Fibroblast of skin of right biceps (primary cell): ENCODE results near the gene LRP8.

Source experiments
- DNase-seq: peaks from one replicate; pipeline ENCODE4 v3.0.0-alpha.2; 2013

Gene LRP8

DNA sequence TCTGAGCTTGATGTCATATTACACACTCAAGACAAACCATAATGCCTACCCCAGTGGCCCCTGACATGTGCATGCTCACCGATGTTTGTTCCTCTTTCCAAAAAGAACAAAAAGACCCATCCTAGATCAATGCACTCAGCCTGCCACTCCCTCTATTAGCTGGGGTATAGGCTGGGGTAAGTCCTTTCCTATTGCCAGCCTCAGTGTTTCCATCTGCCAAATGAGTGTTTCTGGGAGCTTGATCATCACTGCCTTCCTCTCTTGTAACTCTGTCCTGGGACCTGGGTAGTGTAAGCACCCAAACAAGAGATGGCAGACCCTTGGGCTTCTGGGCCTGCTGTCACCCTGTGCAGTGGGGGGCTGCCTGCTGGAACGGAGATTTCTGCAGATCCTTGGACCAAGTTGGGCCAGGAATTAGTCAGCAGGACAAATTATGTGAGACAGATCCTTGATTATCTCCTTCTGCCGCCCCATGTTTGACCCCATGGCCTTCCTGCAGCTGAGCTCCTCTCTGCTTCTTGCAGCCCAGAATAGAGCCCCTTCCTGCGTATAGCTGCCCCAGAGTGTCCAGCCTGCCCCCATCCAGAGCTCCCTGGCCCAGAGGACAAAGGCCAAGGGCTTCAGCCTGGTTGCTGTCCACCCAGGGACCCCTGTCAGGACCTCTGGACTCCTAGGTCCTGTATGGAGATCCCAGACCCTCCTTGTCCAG is 31.5 kb upstream of the LRP8 start:
- no peak for DNase-seq

- DNase-seq: no peak
These were observed 28.8 kb upstream of the LRP8 start for GRCh38 chr1:53356637-53357036.

DNA sequence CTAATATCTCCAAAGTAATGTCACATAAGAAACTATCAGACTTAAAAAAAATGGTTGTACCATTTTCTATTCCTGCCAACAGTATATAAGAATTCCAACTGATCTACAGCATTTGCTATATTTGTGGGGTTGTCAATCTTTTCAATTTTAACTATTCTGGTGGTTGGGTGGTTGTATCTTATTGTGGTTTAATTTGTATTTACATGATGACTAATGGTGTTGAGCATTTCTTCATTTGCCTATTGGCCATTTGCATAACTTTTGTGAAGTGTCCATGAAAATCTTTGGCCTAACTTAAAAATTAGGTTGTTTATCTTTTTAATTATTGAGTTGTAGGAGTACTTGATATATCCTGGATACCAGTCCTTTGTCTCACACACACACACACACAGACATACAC is 26.2 kb upstream of the LRP8 start:
- DNase-seq: no peak

DNA sequence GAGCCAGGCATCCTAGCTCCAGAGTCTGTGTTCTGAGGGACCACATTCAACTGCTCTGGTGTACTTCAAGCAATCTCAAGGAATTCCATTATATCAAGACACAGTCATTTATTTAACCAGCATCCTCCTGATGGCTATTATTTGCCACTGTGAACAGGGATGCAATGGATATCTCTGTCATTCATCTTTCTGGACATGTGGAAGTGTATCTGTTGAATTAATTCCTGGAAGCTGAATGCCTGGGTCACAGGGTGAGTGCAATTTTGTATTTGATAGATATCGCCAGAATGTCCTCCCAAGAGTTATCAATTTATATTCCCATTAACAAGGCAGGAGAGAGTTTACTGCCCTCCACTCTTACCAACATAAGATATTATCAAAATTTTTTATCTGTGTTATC is 24.7 kb upstream of the LRP8 start:
- no peak for DNase-seq

GRCh38 chr1:53350853-53351767 is 23.2 kb upstream of the LRP8 start:
- DNase-seq: no peak

DNA sequence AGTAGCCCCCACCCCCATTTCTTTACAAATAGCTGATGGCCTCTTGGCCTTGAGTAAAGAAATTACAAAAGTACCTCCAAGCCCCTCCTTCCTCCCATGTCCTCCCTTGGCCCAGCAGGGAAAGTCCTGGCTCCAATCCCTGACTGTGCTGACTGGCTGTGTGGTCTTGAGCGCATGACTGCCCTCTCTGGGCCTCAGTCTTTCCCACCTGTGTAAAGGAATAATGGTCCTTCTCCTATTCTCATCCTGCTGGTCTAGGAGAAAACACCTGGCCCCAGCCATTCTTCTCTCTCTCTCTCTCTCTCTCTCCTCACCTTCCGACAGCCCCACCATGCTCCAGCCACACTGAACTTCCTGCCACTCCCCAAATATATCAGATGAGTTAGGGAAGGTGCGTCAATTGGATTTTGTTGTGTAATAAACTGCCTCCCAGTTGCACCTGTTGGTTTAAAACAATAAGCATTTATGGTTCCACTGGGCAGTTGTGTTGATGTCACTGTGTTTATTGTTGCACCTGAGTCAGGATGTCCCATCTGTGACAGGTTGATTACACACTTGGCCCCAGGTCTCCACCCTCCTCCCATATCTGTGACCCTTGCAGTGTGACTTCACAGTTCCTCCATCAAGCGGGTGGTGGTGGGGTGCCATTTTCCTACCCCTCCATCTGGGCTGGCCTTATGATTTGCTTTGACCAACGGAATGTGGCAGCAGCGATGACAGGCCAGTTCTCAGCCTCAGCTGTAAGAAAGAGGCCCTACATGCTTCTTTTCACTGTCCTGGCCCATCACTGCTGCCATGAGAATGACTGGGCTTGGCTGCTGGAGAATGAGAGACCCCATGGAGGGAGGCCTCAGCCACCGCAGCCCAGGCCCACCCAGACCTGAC is 22.3 kb upstream of the LRP8 start:
- no peak for DNase-seq

DNA sequence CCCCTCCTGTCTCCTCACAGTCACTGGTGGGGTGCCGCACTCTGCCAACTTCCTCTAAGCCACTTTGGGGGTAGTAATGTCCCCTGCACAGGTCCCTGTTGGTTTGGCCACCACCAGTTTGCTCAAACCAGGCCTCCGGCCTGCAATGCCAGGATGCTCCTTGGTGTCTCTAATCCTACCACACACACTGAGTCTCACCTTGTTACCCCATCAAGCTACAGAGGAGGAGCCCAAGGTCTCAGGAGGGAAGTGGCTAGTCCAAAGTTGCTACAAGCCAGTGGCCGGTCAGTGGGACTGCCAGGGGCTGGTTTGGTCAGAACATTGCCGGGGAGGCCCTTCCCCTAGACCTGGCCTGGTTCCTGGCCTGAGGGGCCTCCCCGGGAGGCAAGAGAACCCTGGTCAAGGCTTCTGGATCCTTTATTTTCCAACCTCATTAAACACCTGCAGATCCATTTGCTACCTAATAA is 21.5 kb upstream of the LRP8 start:
- no peak for DNase-seq

- DNase-seq: no peak
These were observed 20.9 kb upstream of the LRP8 start for GRCh38 chr1:53348486-53349368.

- DNase-seq: no peak
These were observed 18.9 kb upstream of the LRP8 start for GRCh38 chr1:53346814-53347176.

DNA sequence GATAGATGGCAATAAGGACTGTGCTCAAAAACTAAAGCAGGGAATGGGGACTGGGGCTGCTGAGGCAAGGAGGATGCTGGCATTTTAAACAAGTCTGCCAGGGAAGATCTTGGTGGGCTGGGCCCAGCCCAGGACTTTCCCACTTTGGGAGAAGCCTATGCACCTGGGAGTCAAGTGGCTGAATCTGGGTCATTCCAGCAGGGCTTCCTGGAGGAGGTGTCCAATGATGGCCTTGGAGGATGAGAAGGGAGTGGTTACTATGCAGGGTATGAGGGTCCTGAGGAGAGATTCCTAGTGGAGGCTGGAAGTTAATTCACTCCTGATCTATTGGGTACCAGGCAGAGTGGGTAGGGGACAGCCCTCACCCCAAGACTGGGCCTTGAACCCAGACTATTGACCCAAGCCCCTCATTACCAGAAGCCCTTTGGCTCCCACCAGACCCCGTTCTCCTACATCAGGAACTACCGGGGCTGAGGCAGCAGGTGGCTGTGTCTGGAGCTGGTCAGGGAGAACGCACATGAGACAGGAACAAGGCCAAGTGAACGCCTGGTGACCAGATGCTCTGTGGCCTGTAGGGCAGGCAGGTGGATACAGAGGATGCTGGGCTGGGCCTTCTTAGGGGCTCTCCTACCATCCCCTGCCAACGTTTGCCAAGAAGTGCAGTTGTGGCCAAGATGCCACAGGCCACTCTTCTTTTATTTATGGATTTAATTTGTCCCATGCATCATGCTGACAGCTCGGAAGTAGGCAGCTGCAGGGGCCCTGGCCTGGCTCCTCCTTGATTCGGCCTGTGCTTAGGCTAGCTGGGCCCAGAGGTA is 18.3 kb upstream of the LRP8 start:
- no peak for DNase-seq

DNA sequence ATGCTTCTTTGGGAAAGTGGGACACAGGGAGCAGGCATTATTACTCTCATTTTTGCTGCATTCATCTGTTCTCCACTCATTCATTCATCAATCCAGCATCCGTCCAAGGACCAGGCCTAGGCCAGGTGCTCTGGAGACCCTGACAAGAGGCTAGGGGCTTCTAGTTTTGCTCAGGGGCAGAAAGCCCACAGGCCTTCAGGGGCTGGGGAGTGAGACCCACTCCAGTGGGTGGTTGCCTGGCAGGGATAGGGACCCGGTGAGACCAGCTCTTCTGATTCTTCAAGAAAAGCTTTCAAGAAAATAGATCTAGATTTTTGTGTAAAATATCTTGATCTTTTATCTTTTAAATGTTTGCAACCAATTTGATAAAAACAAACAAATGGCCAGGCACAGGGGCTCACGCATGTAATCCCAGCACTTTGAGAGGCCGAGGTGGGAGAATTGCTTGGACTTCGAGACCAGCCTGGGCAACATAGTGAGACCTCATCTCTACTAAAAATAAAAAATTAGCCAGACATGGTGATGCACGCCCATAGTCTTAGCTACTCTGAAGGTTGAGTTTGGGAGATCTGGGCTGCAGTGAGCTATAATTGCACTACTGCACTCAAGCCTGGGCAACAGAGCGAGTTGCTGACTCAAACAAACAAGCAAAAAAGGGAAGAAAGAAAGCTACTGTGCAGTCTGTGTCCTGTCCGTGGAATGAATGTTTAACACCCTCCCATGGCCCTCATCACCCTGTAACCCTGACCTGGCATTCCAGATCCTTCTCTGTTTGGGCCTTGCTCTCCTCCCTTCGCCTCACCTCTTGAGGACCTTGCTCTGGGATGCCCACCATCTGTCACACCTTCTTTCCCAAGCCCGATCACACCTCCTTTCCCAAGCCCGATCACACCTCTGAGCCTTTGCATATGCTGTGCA is 17.3 kb upstream of the LRP8 start:
- DNase-seq: no peak

DNA sequence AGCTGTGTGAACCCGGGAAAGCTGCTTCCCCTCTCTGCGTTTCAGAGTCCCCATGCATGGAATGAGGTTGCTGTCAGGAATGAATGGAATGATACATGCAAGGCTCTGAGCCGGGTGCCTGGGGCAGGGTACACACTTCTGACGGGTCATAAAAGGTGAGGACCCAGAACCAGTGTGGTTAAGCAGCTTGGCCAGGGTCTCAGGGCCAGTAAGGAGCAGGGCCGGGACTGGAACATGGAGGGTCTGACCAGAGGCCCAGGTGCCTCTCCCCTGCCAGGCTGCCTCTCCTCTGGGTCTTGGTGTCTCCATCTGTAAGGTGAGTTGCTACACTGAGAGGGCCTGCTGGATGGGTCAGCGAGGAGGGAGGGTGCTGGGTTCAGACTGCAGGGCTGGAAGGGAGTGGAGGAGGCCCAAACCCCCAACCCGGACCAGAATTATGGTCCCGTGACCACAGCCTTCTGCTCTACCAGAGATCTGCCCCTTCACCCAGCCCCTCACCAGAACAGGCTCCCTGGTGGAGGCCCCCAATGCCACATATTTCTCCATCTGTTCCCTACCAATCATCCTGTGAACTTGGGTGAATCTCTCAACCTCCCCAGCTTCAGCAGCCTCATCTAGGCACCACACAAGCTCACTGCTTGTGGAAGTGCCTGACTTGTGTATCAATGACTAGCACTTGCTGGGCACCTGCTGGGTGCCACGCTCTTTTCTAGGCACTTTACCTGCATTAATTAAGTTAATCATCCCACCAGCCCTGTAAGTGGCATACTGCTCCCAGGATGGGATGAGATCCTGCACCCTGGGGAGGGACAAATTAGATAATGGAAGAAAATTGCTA is 16.2 kb upstream of the LRP8 start:
- DNase-seq: peak; percentile 13

DNA sequence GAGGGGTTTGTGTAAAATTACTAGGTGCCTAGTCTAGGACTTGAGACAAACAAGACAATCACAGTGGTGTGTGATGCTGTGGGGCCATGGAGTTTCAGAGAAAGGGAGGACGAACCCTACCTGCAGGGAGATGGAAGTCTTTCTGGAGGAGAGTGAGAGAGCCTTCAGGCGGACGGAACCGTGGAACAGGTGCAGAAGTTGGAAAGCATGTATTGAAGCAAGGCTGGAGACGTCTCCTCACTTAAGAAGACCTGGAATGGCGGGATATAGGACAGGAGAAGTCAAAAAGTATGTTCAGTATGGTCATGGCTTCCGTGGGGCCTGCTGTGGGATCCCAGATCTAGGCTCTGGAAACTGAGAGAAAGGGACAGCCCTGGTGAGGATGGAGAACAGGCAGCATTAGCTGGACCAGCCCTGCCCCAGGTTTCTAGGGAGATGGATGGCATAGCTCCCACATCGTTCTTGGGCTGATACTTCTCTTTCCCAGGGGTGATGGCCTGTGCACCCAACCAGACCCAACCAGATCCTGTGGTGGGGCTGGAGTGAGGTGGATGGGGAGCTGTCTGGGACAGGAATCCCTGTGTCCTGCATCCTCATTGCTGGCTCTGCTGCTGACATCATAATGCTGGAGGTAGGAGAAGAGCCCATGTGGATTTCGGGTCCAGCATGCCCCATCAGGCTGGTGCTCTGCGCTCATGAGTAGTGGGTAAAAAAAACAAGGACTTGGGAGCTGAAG is 15.0 kb upstream of the LRP8 start:
- no peak for DNase-seq

DNA sequence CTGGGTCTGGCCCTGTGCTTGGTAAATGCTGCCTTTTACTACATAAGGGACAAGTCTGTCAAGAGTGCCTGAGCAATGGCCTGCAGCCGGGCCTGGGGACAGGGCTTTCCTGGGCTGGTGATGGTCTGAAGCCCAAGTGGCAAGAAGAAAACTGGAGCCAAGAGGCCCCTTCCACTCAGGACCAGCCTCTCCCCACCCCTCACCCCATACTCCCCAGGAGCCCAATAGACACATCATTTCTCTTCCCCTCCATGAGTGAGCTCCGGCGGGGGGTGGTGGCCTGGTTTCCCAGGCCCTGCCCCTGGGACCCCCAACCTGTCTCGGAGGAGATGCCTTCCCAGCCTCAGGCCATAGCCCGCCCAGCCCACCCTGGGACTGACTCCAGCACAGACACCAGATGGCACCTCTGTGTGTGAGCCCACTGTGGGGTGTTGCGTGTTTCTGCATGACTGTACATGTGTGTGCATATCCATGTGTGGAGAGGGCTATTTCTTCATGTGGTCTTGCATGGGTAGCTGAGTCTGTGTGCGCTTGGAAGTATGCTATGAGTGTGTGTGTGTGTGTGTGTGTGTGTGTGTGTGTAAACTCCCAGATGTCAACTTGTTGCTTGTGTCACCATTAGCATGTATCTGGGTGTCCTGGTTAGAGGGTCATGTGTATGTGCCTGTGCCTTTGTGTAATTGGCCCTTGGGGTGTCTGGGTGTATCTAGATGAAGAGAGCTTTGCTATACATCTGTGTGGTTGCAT is 14.3 kb upstream of the LRP8 start:
- no peak for DNase-seq

- DNase-seq: no peak
These were observed 13.6 kb upstream of the LRP8 start for GRCh38 chr1:53341521-53341895.

- DNase-seq: no peak
These were observed 13.0 kb upstream of the LRP8 start for GRCh38 chr1:53340660-53341520.
